Body of pancreas (tissue), 4 donors: ENCODE measurements around the gene RAP1GAP2. TPM values are rescaled to one million over a fixed set of nuclear protein-coding genes. Genes with fewer than 3 reads are reported as not detected.

Source experiments
- ATAC-seq: fragments of 150-250 bp; one replicate; pipeline ENCODE4 v1.9.1; 2016
- DNase-seq, 4 donors: peaks; one replicate each; pipeline ENCODE4 v3.0.0-alpha.2; 2019
- H3K27ac ChIP-seq, 4 donors: fragments of 200-600 bp; sonication (generic); 1 replicate in 3 of 4; 2 replicates in 1 of 4; pipeline versions ENCODE4 v1.5.1 to v1.6.1; 2016 to 2019; ENCODE audit warnings: mild to moderate bottlenecking in 1 of 4, mixed read lengths in 1 of 4, moderate library complexity in 1 of 4
- H3K27me3 ChIP-seq, 2 donors: fragments of 200-600 bp; sonication (generic); one replicate each; pipeline ENCODE4 v1.6.0; 2016; ENCODE audit warnings: mild to moderate bottlenecking in 1 of 2
- H3K36me3 ChIP-seq, 2 donors: fragments of 200-600 bp; sonication (generic); replicated peaks in 1 of 2; 2 replicates each; pipeline ENCODE4 v1.5.1; 2016; ENCODE audit warnings: low read depth in 2 of 2; ENCODE audit not compliant: insufficient read depth in 1 of 2
- H3K4me1 ChIP-seq: fragments of 200-600 bp; sonication (generic); one replicate; pipeline ENCODE4 v1.6.0; 2016
- H3K4me3 ChIP-seq, 2 donors: fragments of 200-600 bp; sonication (generic); 1 replicate in 1 of 2; 2 replicates in 1 of 2; pipeline ENCODE4 v1.5.1; 2016 to 2019
- H3K9me3 ChIP-seq, 3 donors: fragments of 200-600 bp; sonication (generic); 1 replicate in 2 of 3; 2 replicates in 1 of 3; pipeline ENCODE4 v1.5.1; 2016
- CTCF ChIP-seq, 7 experiments: fragments of 450-650 bp in 4 of 7; fragments of 200-600 bp in 3 of 7; sonication (generic) in 3 of 7; IDR thresholded peaks; one replicate each; pipeline ENCODE4 v1.5.1; 2016 to 2019; ENCODE audit warnings: antibody characterized with exemption in 7 of 7
- POLR2A ChIP-seq, 3 donors: fragments of 450-650 bp; IDR thresholded peaks; one replicate each; pipeline ENCODE4 v1.6.1; 2016; ENCODE audit warnings: antibody characterized with exemption in 3 of 3, mild to moderate bottlenecking in 2 of 3
- WGBS, 2 donors: methylation state at CpG; one replicate each; pipeline ENCODE4 v1.1.5; 2017; 5-methylcytosine and 5-hydroxymethylcytosine counted together
- intact Hi-C: fragments of 100-400 bp; cut with DNase I; formaldehyde crosslinking; loops from one replicate; pipeline ENCODE4 v1.15.1; 2023
- total RNA-seq, 2 donors: library from RNA; depleted of rRNA; stranded (reverse); fragments of >200 nt; gene quantifications; one replicate each; pipeline ENCODE4 v1.1.0, GENCODE V29; 2016

The RAP1GAP2 gene
- total RNA-seq, 2 donors from 2014 or later = 21.8 to 81.1 TPM

DNA sequence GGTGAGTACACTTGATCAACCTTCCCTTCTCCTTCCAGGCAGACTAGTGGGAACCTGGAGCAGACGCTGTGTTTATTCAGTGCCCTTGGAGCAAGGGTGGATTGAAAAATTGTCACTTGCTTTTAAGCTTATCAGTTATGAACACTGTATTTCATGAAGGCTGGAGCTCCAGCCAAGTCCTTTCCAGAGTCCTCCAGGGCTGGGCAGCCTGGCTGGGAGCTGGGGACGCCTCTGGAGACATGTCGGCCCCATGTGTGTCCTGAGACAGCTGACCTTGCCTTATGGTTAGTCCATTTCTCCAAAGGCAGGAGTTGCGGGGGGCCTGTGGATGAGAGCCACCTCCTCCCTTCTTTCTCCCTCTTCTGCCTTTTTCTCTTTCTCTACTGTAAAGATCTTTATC lies 67.0 kb downstream of the RAP1GAP2 start:
- intact Hi-C loops = no loop called here
- H3K27me3 ChIP-seq = no peaks in the 10 kb centered on the region
- H3K4me3 ChIP-seq = no peak overlapping the region
- no peak for TF ChIP-seq CTCF (IDR thresholded peaks at IDR 0.05)
- TF ChIP-seq POLR2A (IDR thresholded peaks at IDR 0.05) = peak in 1 of 3 donors; percentile 26
- ATAC-seq (peak; percentile 61), DNase-seq (peak; percentile 44 to 69 (median 60))
- peaks cover 83% of the 10 kb centered on the region for H3K4me1 ChIP-seq
- no peaks in the 10 kb centered on the region for H3K9me3 ChIP-seq
- H3K27ac ChIP-seq = peak overlapping the region; percentile 21 to 73 (median 64)
- H3K36me3 ChIP-seq = no peaks in the 10 kb centered on the region
- 42 to 46% methylated on average over 4 of the region's 4 CpGs for WGBS, 2 donors

GRCh38 chr17:2865228-2865627 lies 69.0 kb downstream of the RAP1GAP2 start:
- peak overlapping the region in 3 of 4 donors; percentile 64 to 73 (median 64) for H3K27ac ChIP-seq
- peaks cover 92% of the 10 kb centered on the region for H3K4me1 ChIP-seq
- 17 to 20% methylated on average over 3 of the region's 3 CpGs for WGBS, 2 donors
- DNase-seq = peak; percentile 65 to 86 (median 81)
- intact Hi-C loops = no loop called here
- no peaks in the 10 kb centered on the region for H3K27me3 ChIP-seq
- H3K9me3 ChIP-seq = no peaks in the 10 kb centered on the region
- H3K36me3 ChIP-seq = no peaks in the 10 kb centered on the region
- peak; percentile 69 for ATAC-seq
- TF ChIP-seq POLR2A (IDR thresholded peaks at IDR 0.05) = peak in 1 of 3 donors; percentile 17
- TF ChIP-seq CTCF (IDR thresholded peaks at IDR 0.05) = peak in 1 of 7 experiments; percentile 3
- H3K4me3 ChIP-seq = no peak overlapping the region

- Histone ChIP-seq H3K36me3 (no peaks in the 10 kb centered on the region), H3K27me3 (no peaks in the 10 kb centered on the region), H3K9me3 (no peaks in the 10 kb centered on the region), H3K4me1 (peaks cover 74% of the 10 kb centered on the region), H3K4me3 (no peak overlapping the region), H3K27ac (peak overlapping the region; percentile 20 to 61 (median 31))
- WGBS, 2 donors = 63 to 72% methylated on average over 16 to 23 of the region's 23 CpGs
- TF ChIP-seq POLR2A (IDR thresholded peaks at IDR 0.05) = no peak
- peak in 4 of 7 experiments; percentile 23 to 36 (median 30) for TF ChIP-seq CTCF (IDR thresholded peaks at IDR 0.05)
- intact Hi-C loops = no loop called here
- ATAC-seq = peak; percentile 34
- DNase-seq = peak; percentile 57 to 77 (median 74)
Observed at GRCh38 chr17:2867441-2868424, 71.5 kb downstream of the RAP1GAP2 start.

DNA sequence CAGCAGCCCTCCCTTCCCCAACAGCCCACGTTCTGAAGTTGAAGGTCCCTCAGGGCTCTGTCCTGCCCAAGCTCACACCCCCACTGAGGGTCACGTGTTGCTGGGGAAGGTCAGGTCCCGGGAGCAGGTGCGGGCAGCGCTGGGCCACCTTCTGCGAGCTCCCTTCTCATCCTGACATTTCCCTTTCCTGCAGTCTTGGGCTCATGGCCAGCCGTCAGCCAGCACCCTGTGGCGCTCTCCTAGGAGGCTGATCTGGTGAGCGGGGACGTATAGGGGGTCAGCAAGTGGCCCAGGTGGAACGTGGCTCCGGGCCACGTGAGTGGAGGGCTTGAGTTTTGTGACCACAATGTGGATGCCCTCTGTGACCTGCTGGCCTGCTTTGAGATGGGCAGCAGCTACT lies 73.4 kb downstream of the RAP1GAP2 start:
- ATAC-seq = peak; percentile 75
- 32 to 48% methylated on average over 13 of the region's 13 CpGs for WGBS, 2 donors

More for the DNA sequence above, 73.4 kb downstream of the RAP1GAP2 start:
- peaks cover 65% of the 10 kb centered on the region for H3K4me1 ChIP-seq
- intact Hi-C loops = no loop called here
- no peaks in the 10 kb centered on the region for H3K9me3 ChIP-seq
- H3K4me3 ChIP-seq = no peak overlapping the region
- H3K36me3 ChIP-seq = no peaks in the 10 kb centered on the region
- peak overlapping the region in 3 of 4 donors; percentile 53 to 65 (median 56) for H3K27ac ChIP-seq
- no peaks in the 10 kb centered on the region for H3K27me3 ChIP-seq
- TF ChIP-seq POLR2A (IDR thresholded peaks at IDR 0.05) = peak in 1 of 3 donors; percentile 41
- TF ChIP-seq CTCF (IDR thresholded peaks at IDR 0.05) = no peak
- DNase-seq = peak; percentile 80 to 93 (median 90)
